K562 treated with DMSO at 1 percent for 4 hours (cell line): ENCODE data around the gene JAG1. TPM values are rescaled to one million over a fixed set of nuclear protein-coding genes. Genes with fewer than 3 reads are reported as not detected.

Experiments
- total RNA-seq: library from RNA; unstranded; fragments of 300-600 nt; gene quantifications from 2 replicates; pipeline ENCODE4 v1.2.3, GENCODE V29; 2022; ENCODE audit not compliant: insufficient read depth

The JAG1 gene
- total RNA-seq, result 0.15 TPM in 1 of 2 replicates, not detected in the other

DNA sequence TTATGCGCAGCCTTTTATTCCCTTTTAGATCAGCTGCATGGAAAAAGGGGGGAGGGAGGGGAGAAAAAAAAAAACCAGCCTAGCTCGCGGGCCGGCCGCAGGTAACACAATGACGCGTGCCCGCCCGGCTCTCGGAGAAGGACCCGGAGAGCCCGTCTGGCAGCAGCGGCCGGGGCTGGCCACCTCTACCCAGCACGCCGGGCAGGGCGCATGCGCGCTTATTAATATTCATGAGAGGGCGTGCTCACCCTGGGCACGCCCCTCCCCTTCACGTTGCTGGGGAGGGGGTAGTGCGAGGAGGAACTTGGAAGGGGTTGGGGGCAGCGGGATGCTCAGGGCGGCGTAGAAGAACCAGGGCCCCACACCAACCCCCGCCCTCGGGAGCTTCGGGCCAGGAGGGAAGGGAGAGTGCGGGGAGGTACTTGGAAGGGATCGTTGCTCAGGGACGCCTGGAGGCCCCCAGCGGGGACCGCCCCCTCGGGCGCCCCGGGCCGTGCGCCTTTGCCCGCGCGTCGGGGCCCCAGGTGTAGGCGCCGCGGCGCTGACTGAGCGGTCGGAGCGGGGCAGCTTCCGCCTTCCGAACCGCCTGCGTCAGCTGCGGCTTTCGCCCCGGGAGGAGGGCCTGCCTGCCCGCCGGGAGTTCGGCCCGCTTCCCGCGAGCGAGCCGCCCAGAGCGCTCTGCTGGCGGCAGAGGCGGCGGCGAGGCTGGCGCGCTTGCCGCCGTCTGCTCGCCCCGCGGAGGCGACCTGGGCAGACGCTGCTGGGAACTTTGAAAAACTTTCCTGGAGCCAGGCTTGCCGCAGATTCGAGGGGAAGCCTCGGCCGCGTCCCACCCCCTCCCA is at the start of gene JAG1:
Gene JAG1, minus strand, starts transcription at position 158 of the 842 bp plus-strand sequence. CDS start 469 bp downstream, outside the sequence.

Other genes starting within 250 kb of the JAG1 start
- gene MKKS, start 239.8 kb downstream of the JAG1 start, total RNA-seq, result 9.5 and 12.9 TPM in 2 replicates
- gene SLX4IP, start 238.7 kb downstream of the JAG1 start, total RNA-seq, result 0.87 and 1.5 TPM in 2 replicates